GM21737 (cell line): ENCODE data around the gene RPRD2.

Experiments used
- ATAC-seq: cut with Tn5 transposase; IDR thresholded peaks from one replicate; pipeline ENCODE4 v1.9.1; 2021; ENCODE audit warnings: mild to moderate bottlenecking, moderate library complexity; ENCODE audit not compliant: unreplicated experiment

Gene RPRD2

GRCh38 chr1:150469291-150469690, 105.3 kb downstream of the RPRD2 start:
- no peak for ATAC-seq

- no peak for ATAC-seq
Measured at GRCh38 chr1:150472601-150473200, 108.8 kb downstream of the RPRD2 start.

GRCh38 chr1:150473659-150474058, 109.7 kb downstream of the RPRD2 start:
- ATAC-seq, result no peak

GRCh38 chr1:150474869-150475268, 110.9 kb downstream of the RPRD2 start:
- ATAC-seq, result no peak

- ATAC-seq, result no peak
Measured at GRCh38 chr1:150476754-150477153, 112.8 kb downstream of the RPRD2 start.

GRCh38 chr1:150477320-150477719, 113.4 kb downstream of the RPRD2 start:
- ATAC-seq, result no peak

- ATAC-seq, result no peak
Measured at GRCh38 chr1:150477733-150478132, 113.8 kb downstream of the RPRD2 start.

- ATAC-seq, result no peak
Measured at GRCh38 chr1:150479370-150479769, 115.4 kb downstream of the RPRD2 start.

GRCh38 chr1:150479927-150480352, 116.0 kb downstream of the RPRD2 start:
- no peak for ATAC-seq

- ATAC-seq, result no peak
Measured at GRCh38 chr1:150484431-150484830, 120.5 kb downstream of the RPRD2 start.

- ATAC-seq, result no peak
Measured at GRCh38 chr1:150484861-150485260, 120.9 kb downstream of the RPRD2 start.

- ATAC-seq, result peak; percentile 99
Measured at GRCh38 chr1:150486966-150487762, 123.2 kb downstream of the RPRD2 start, which contains the start of gene TARS2. TSS of gene TARS2 (plus strand) at chr1:150487419. CDS start at chr1:150487451, 32 bp downstream.

- no peak for ATAC-seq
Measured at GRCh38 chr1:150487763-150488115, 123.8 kb downstream of the RPRD2 start.

GRCh38 chr1:150493175-150493574, 129.2 kb downstream of the RPRD2 start:
- ATAC-seq, result no peak

GRCh38 chr1:150498342-150498741, 134.4 kb downstream of the RPRD2 start:
- no peak for ATAC-seq

GRCh38 chr1:150505431-150505830, 141.5 kb downstream of the RPRD2 start:
- no peak for ATAC-seq

- no peak for ATAC-seq
Measured at GRCh38 chr1:150507912-150508864, 144.2 kb downstream of the RPRD2 start, which contains the start of gene ECM1. TSS of gene ECM1 (plus strand) at chr1:150508109. CDS start at chr1:150508210, 101 bp downstream.

- ATAC-seq, result no peak
Measured at GRCh38 chr1:150508982-150509381, 145.0 kb downstream of the RPRD2 start.

GRCh38 chr1:150511551-150511950, 147.6 kb downstream of the RPRD2 start:
- ATAC-seq, result no peak

GRCh38 chr1:150511985-150512660, 148.2 kb downstream of the RPRD2 start:
- ATAC-seq, result no peak

- no peak for ATAC-seq
Measured at GRCh38 chr1:150512846-150513245, 148.9 kb downstream of the RPRD2 start.
